Trophoblast cell (in vitro differentiated cells and primary cell): ENCODE measurements around the gene ZNF385C. TPM values are rescaled to one million over a fixed set of nuclear protein-coding genes. Genes with fewer than 3 reads are reported as not detected.
"Not testable (repeated sequence)": the region's sequence is repeated elsewhere in the genome, so short reads cannot be mapped to it uniquely, and the experiment has no call there.

Source experiments
- DNase-seq, 2 donors: peaks; one replicate each; pipeline ENCODE4 v3.0.0-alpha.2; 2016
- H2AFZ ChIP-seq: 2 replicates; pipeline ENCODE4 v1.6.1; 2013; ENCODE audit warnings: low read length, moderate library complexity, mild to moderate bottlenecking; ENCODE audit not compliant: insufficient read depth, poor library complexity
- H2AK5ac ChIP-seq: 2 replicates; pipeline ENCODE4 v1.6.1; 2013; ENCODE audit warnings: mild to moderate bottlenecking, low read length
- H2BK120ac ChIP-seq: 2 replicates; pipeline ENCODE4 v1.6.1; 2013; ENCODE audit warnings: low read length, mild to moderate bottlenecking, moderate library complexity; ENCODE audit not compliant: insufficient read depth, poor library complexity
- H2BK12ac ChIP-seq: 2 replicates; pipeline ENCODE4 v1.6.1; 2013; ENCODE audit warnings: mild to moderate bottlenecking, low read length, moderate library complexity
- H2BK5ac ChIP-seq: 2 replicates; pipeline ENCODE4 v1.6.1; 2013; ENCODE audit warnings: low read length, low read depth, moderate library complexity, mild to moderate bottlenecking; ENCODE audit not compliant: poor library complexity
- H3K14ac ChIP-seq: 2 replicates; pipeline ENCODE4 v1.6.1; 2013; ENCODE audit warnings: mild to moderate bottlenecking, low read length
- H3K18ac ChIP-seq: 2 replicates; pipeline ENCODE4 v1.6.1; 2013; ENCODE audit warnings: mild to moderate bottlenecking, low read length
- H3K23ac ChIP-seq: 2 replicates; pipeline ENCODE4 v1.6.1; 2013; ENCODE audit warnings: low read length
- H3K27ac ChIP-seq: 2 replicates; pipeline ENCODE4 v1.5.1; 2013; ENCODE audit warnings: low read depth, mild to moderate bottlenecking, inconsistent platforms, low read length, moderate library complexity
- H3K27me3 ChIP-seq: 2 replicates; pipeline ENCODE4 v1.6.1; 2013; ENCODE audit warnings: inconsistent platforms, mild to moderate bottlenecking, low read length, moderate library complexity; ENCODE audit not compliant: insufficient read depth
- H3K36me3 ChIP-seq, 2 experiments: 1 replicate in 1 of 2; 2 replicates in 1 of 2; pipeline ENCODE4 v1.6.1; 2013; ENCODE audit warnings: low read length in 2 of 2, mild to moderate bottlenecking in 2 of 2, moderate library complexity in 1 of 2; ENCODE audit not compliant: insufficient read depth in 2 of 2, control insufficient read depth in 1 of 2
- H3K4ac ChIP-seq: 2 replicates; pipeline ENCODE4 v1.6.1; 2013; ENCODE audit warnings: low read depth, mild to moderate bottlenecking, low read length, moderate library complexity
- H3K4me1 ChIP-seq, 2 experiments: 1 replicate in 1 of 2; 2 replicates in 1 of 2; pipeline ENCODE4 v1.6.1; 2013; ENCODE audit warnings: low read length in 2 of 2, mild to moderate bottlenecking in 2 of 2, moderate library complexity in 1 of 2; ENCODE audit not compliant: insufficient read depth in 2 of 2, control insufficient read depth in 1 of 2
- H3K4me2 ChIP-seq: 2 replicates; pipeline ENCODE4 v1.6.1; 2013; ENCODE audit warnings: inconsistent platforms, mild to moderate bottlenecking, low read length, moderate library complexity
- H3K4me3 ChIP-seq: 2 replicates; pipeline ENCODE4 v1.5.1; 2013; ENCODE audit warnings: mild to moderate bottlenecking, low read depth, low read length, inconsistent platforms
- H3K79me1 ChIP-seq: one replicate; pipeline ENCODE4 v1.6.1; 2013; ENCODE audit warnings: low read length
- H3K79me2 ChIP-seq: 2 replicates; pipeline ENCODE4 v1.6.1; 2013; ENCODE audit warnings: low read length, mild to moderate bottlenecking; ENCODE audit not compliant: control insufficient read depth, insufficient read depth, poor library complexity
- H3K9ac ChIP-seq: 2 replicates; pipeline ENCODE4 v1.6.1; 2013; ENCODE audit warnings: mild to moderate bottlenecking, low read length
- H3K9me3 ChIP-seq: 2 replicates; pipeline ENCODE4 v1.6.1; 2013; ENCODE audit warnings: low read depth, mild to moderate bottlenecking, control low read depth, inconsistent platforms, low read length; ENCODE audit not compliant: insufficient read depth
- H4K12ac ChIP-seq: 2 replicates; pipeline ENCODE4 v1.6.1; 2013; ENCODE audit warnings: low read depth, mild to moderate bottlenecking, low read length, moderate library complexity
- H4K8ac ChIP-seq: 2 replicates; pipeline ENCODE4 v1.6.1; 2013; ENCODE audit warnings: low read depth, mild to moderate bottlenecking, low read length, moderate library complexity
- H4K91ac ChIP-seq: one replicate; pipeline ENCODE4 v1.6.1; 2013; ENCODE audit warnings: low read depth, mild to moderate bottlenecking, low read length, moderate library complexity
- WGBS: extraction: QIAGEN DNeasy Blood & Tissue Kit; methylation state at CpG from one replicate; pipeline ENCODE4 v1.1.7; 2013; ENCODE audit warnings: missing lambda C conversion rate; ENCODE audit not compliant: insufficient read length, insufficient coverage; ENCODE audit errors: extremely low coverage; 5-methylcytosine and 5-hydroxymethylcytosine counted together
- polyA plus RNA-seq: library from polyadenylated mRNA; stranded (reverse); fragments of 200-250 nt; gene quantifications from 2 replicates; pipeline ENCODE4 v1.2.3, GENCODE V29; 2013

Gene ZNF385C, protein sequence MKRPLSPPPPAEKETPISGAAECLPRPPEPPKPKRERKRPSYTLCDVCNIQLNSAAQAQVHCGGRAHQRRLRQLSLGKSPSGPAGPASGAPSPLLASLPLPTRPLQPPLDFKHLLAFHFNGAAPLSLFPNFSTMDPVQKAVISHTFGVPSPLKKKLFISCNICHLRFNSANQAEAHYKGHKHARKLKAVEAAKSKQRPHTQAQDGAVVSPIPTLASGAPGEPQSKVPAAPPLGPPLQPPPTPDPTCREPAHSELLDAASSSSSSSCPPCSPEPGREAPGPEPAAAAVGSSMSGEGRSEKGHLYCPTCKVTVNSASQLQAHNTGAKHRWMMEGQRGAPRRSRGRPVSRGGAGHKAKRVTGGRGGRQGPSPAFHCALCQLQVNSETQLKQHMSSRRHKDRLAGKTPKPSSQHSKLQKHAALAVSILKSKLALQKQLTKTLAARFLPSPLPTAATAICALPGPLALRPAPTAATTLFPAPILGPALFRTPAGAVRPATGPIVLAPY
- 0.26 and 0.36 TPM in 2 replicates for polyA plus RNA-seq

DNA sequence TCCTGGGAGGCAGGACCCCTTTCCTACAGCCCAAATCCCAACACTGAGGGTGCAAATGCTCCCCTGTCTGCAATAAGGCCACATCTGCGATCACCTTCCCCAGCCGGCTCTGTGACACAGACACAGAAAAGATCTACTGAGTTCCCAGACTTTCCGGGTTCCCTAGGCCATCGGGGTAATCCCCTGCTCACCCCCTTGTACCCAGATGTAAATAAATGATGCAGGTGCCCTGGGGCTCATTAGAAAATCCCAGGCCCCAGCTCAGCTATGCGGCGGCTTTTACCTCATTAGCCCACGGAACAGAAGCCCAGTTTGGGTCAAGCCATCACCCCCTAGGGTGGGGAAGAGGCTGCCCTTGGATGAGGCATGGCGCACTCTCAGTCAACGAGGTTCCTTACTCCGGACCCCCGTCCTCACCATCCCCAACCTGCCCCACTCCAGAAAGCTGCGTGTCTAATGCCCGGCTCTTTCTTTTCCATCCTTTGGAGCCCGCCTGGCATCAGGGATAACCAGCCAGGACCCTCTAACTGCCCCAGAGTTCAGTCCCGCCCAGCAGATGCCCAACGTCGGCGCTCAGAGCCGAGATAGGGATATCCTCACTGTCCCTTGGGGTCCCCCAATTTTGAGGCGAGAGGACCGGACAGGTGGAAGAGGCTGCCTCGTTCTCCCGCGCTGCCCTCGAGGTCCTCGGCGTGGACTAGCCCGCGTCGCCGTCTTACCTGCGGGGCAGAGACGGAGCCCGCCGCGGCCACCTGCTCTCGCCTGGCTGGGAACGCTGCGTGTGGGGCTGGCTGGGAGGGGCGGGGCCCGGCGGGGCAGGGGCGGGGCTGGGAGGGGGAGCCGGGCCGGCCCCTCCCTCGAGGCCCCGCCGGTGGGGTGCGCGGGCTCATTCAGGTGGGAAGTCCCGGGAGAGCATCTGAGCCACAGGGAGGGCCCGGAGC lies at the start of gene ZNF385C:
ZNF385C (minus strand) TSS at position 783 of the 941 bp plus-strand sequence. CDS start 35,417 bp downstream, outside the sequence.
- H2BK120ac ChIP-seq: no peak within 1 kb of the TSS
- no peaks in the 10 kb centered on the region for H3K79me2 ChIP-seq
- H2AFZ ChIP-seq: no peak within 1 kb of the TSS
- peaks cover 15% of the 10 kb centered on the region for H3K27me3 ChIP-seq
- H3K4ac ChIP-seq: no peak within 1 kb of the TSS
- H3K23ac ChIP-seq: no peak within 1 kb of the TSS
- no peak within 1 kb of the TSS for H3K18ac ChIP-seq
- H2AK5ac ChIP-seq: no peak within 1 kb of the TSS
- DNase-seq: peak in 1 of 2 donors; percentile 40
- no peak within 1 kb of the TSS for H4K12ac ChIP-seq
- H4K91ac ChIP-seq: no peak within 1 kb of the TSS
- no peak within 1 kb of the TSS for H4K8ac ChIP-seq
- no peak within 1 kb of the TSS for H3K27ac ChIP-seq
- H3K9me3 ChIP-seq: peaks cover 2% of the 10 kb centered on the region
- H3K36me3 ChIP-seq: no peaks in the 10 kb centered on the region
- H2BK5ac ChIP-seq: no peak within 1 kb of the TSS
- no peaks in the 10 kb centered on the region for H3K79me1 ChIP-seq
- H2BK12ac ChIP-seq: no peak within 1 kb of the TSS
- peaks cover 0 to 2% of the 10 kb centered on the region in 2 experiments for H3K4me1 ChIP-seq
- H3K4me3 ChIP-seq: no peak within 1 kb of the TSS
- peak within 1 kb of the TSS; percentile 38 for H3K4me2 ChIP-seq
- H3K14ac ChIP-seq: no peak within 1 kb of the TSS
- H3K9ac ChIP-seq: no peak within 1 kb of the TSS
- no CpG with 5 or more reads among the region's 52 CpGs for WGBS

DNA sequence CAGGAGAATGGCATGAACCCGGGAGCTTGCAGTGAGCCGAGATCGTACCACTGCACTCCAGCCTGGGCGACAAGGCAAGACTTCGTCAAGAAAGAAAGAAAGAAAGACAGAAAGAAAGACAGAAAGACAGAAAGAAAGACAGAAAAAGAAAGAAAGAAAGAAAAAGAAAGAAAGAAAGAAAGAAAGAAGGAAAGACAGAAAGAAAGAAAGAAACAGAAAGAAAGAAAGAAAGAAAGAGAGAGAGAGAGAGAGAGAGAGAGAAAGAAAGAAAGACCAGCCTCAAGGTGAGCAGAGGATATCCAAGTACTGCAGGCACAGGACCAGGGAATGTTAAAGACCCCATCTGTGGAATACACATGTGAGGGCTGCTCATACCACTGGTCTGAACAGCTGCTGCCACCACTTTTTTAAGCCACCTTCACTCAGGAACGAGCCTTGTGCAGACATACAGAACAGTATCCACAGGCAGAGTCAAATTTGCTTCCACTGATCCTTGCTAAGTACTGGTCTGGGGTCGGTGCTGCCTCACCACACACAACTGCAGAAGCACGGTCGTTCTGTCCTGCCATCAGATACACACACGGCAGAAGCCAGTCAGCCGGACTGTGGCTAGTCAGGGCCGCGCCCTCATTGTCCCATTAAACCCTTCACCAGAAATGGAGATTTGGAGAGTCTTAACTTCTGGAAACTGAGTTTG lies 48.8 kb upstream of the ZNF385C start:
- Histone ChIP-seq H2BK12ac (no peak overlapping the region), H4K8ac (no peak overlapping the region), H3K27me3 (no peaks in the 10 kb centered on the region), H3K27ac (no peak overlapping the region), H3K9ac (no peak overlapping the region), H3K36me3 (peaks cover 15 to 19% of the 10 kb centered on the region in 2 experiments), H2AFZ (no peak overlapping the region), H3K79me2 (no peaks in the 10 kb centered on the region), H2AK5ac (no peak overlapping the region), H3K79me1 (no peaks in the 10 kb centered on the region), H3K9me3 (no peaks in the 10 kb centered on the region), H2BK120ac (no peak overlapping the region), H3K14ac (no peak overlapping the region), H4K12ac (no peak overlapping the region), H3K4me2 (no peak overlapping the region), H3K18ac (no peak overlapping the region), H2BK5ac (no peak overlapping the region), H4K91ac (no peak overlapping the region), H3K4me1 (peaks cover 9% of the 10 kb centered on the region in 2 experiments), H3K4me3 (no peak overlapping the region), H3K23ac (peak overlapping the region; percentile 53), H3K4ac (no peak overlapping the region)
- WGBS: no CpG with 5 or more reads among the region's 13 CpGs
- DNase-seq: no peak

DNA sequence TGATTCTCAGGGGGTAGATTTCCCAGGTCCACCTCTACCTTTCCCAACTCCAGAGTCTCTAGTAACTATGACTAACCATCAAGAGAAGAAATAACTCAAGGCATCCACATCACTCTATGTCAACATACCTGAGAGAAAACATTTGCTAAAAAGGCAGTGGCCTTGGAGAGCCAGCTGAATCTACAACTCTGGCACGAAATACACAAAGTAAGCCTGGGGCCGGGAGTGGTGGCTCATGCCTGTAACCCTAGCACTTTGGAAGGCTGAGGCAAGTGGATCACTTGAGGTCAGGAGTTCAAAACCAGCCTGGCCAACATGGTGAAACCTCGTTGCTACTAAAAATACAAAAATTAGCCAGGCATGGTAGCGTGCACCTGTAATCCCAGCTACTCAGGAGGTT lies 44.9 kb upstream of the ZNF385C start:
- H4K12ac ChIP-seq, H2BK120ac ChIP-seq, H3K18ac ChIP-seq, H3K9ac ChIP-seq, H4K8ac ChIP-seq, H4K91ac ChIP-seq, H3K4me1 ChIP-seq, H3K4me3 ChIP-seq, H2BK12ac ChIP-seq, H3K14ac ChIP-seq, H3K79me1 ChIP-seq, H3K79me2 ChIP-seq, H3K4me2 ChIP-seq, H2BK5ac ChIP-seq, H3K23ac ChIP-seq, H2AFZ ChIP-seq, H2AK5ac ChIP-seq, H3K9me3 ChIP-seq, H3K27me3 ChIP-seq: not testable (repeated sequence)
- Histone ChIP-seq H3K36me3 (peaks cover 18 to 22% of the 10 kb centered on the region in 2 experiments), H3K27ac (peak overlapping the region; percentile 28), H3K4ac (peak overlapping the region; percentile 33)
- DNase-seq: peak; percentile 64 to 76
- WGBS: no CpG with 5 or more reads among the region's 4 CpGs

DNA sequence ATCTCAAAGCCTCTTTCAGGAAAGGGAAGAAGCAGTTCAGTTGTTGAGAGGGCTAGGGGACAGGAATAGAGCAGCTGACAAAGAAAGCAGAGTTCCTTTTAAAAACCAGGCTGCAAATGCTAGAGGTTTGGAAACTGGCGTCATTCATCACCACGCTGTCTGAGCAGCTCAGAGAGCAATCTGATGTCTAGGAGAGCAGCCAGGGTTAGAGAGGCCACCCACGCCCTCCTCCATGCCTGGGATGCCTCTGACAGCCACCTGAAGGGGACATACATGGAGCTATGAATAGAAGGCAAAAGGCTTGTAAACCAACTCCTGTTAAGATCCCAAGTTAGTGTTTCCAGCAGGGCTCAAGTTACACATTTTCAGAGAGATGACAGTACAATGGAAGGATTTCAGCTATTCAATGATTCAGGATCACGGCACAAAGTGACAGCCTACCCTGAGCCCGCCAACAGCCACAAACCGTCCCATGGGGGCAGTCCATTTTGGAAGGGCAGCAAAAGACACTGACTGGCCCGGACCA lies 44.2 kb upstream of the ZNF385C start:
- peak; percentile 94 to 95 for DNase-seq
- Histone ChIP-seq H3K4me3 (no peak overlapping the region), H4K8ac (no peak overlapping the region), H3K4ac (no peak overlapping the region), H3K79me1 (no peaks in the 10 kb centered on the region), H3K4me1 (peaks cover 9% of the 10 kb centered on the region in 2 experiments), H2AFZ (no peak overlapping the region), H3K27ac (peak overlapping the region; percentile 7), H3K4me2 (no peak overlapping the region), H3K9me3 (no peaks in the 10 kb centered on the region), H4K91ac (no peak overlapping the region), H2AK5ac (no peak overlapping the region), H3K9ac (no peak overlapping the region), H3K27me3 (no peaks in the 10 kb centered on the region), H3K23ac (no peak overlapping the region), H2BK120ac (no peak overlapping the region), H2BK5ac (no peak overlapping the region), H2BK12ac (no peak overlapping the region), H3K79me2 (peaks cover 2% of the 10 kb centered on the region), H3K18ac (no peak overlapping the region), H3K36me3 (peaks cover 19 to 22% of the 10 kb centered on the region in 2 experiments), H3K14ac (no peak overlapping the region), H4K12ac (no peak overlapping the region)
- no CpG with 5 or more reads among the region's 7 CpGs for WGBS
